Bronchial epithelial cell (primary cell): ENCODE measurements around the gene QSOX2. TPM values are rescaled to one million over a fixed set of nuclear protein-coding genes. Genes with fewer than 3 reads are reported as not detected.

ENCODE experiments used
- DNase-seq: peaks from one replicate; pipeline ENCODE4 v3.0.0-alpha.2; 2010; ENCODE audit warnings: low read depth
- FAIRE-seq: peaks from 2 replicates; lab custom pipeline; 2011; peaks lifted over from hg19 to GRCh38; lab: Jason Lieb, UNC
- H3K27me3 ChIP-seq: 2 replicates; pipeline ENCODE4 v1.5.1; 2011; ENCODE audit warnings: low read length; ENCODE audit not compliant: control insufficient read depth, insufficient read depth
- H3K36me3 ChIP-seq: 2 replicates; pipeline ENCODE4 v1.5.1; 2011; ENCODE audit warnings: low read length; ENCODE audit not compliant: control insufficient read depth, insufficient read depth
- H3K4me3 ChIP-seq: 2 replicates; pipeline ENCODE4 v1.5.1; 2011; ENCODE audit warnings: mild to moderate bottlenecking, low read depth, low read length, control low read depth
- CTCF ChIP-seq: IDR thresholded peaks from 2 replicates; pipeline ENCODE4 v1.5.1; 2011; ENCODE audit warnings: mild to moderate bottlenecking, moderate library complexity, low read length, control low read depth, inconsistent platforms; ENCODE audit not compliant: insufficient read depth, severe bottlenecking
- total RNA-seq: library from RNA; depleted of rRNA; stranded (reverse); fragments of >200 nt; gene quantifications from 2 replicates; pipeline ENCODE4 v1.2.1, GENCODE V29; 2014

QSOX2 gene
- total RNA-seq, 1 donor from 2014 or later, result 12.1 TPM

DNA sequence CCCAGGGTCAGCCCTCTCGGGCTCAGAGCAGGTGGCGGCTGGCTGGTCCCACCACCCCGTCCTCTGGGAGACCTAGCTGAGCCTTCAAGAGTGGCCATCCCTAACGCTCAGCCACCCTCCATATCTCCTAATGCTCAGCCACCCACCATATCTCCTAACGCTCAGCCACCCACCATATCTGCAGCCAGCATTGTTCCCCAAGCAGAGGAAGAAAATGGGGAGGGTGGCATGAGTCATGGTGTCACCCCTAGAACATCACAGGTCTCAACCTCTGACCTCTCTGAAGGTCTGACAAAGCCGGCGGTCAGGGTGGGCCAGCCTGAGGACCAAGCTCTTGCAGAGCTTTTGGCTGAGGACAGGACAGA lies 55.4 kb downstream of the QSOX2 start:
- DNase-seq (no peak), FAIRE-seq (no peak)
- H3K4me3 ChIP-seq, result no peak overlapping the region
- peaks cover 46% of the 10 kb centered on the region for H3K27me3 ChIP-seq
- no peaks in the 10 kb centered on the region for H3K36me3 ChIP-seq
- no peak for TF ChIP-seq CTCF

DNA sequence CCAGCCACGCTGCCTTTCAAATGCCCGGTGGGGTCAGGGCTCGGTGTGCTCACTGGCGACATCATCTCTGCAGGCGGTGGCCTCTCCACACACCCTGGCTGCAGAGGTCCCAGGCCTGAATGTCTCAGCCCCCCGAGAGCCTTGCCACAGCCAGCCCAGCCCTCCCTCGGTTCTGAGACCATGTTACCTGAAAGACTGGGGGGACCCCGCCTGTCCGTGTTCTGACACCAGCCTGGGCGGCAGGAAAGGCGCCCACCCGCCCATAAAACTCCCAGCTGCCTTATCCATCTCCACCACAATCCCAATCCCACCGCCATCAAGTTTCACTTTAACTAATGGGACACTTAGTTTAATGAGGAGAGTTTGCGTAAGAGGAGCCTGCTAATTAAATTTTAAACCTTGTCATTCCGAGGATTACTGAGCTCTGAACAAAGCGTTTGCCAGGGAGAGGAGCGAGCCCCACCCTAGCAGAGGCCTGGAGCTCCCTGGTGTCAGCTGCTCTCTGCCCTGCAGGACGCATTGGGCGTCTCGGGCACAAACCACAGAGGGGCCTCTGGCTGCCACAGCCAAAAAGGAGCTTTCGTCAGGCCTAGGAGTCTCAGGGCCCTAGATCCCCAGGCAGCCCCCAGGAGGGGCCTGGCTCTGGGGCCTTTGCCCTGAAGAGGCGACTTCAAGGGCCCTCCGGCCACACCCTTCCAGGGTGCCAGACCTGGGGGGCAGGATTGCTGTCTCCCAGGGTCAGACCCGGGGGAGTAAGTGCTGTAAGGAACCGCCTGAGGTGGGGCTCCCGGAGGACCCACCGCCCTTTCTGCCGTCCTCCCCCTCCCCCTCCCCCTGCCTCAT lies 56.0 kb downstream of the QSOX2 start:
- DNase-seq (no peak), FAIRE-seq (no peak)
- Histone ChIP-seq H3K27me3 (peaks cover 47% of the 10 kb centered on the region), H3K36me3 (no peaks in the 10 kb centered on the region), H3K4me3 (no peak overlapping the region)
- TF ChIP-seq CTCF, result no peak

DNA sequence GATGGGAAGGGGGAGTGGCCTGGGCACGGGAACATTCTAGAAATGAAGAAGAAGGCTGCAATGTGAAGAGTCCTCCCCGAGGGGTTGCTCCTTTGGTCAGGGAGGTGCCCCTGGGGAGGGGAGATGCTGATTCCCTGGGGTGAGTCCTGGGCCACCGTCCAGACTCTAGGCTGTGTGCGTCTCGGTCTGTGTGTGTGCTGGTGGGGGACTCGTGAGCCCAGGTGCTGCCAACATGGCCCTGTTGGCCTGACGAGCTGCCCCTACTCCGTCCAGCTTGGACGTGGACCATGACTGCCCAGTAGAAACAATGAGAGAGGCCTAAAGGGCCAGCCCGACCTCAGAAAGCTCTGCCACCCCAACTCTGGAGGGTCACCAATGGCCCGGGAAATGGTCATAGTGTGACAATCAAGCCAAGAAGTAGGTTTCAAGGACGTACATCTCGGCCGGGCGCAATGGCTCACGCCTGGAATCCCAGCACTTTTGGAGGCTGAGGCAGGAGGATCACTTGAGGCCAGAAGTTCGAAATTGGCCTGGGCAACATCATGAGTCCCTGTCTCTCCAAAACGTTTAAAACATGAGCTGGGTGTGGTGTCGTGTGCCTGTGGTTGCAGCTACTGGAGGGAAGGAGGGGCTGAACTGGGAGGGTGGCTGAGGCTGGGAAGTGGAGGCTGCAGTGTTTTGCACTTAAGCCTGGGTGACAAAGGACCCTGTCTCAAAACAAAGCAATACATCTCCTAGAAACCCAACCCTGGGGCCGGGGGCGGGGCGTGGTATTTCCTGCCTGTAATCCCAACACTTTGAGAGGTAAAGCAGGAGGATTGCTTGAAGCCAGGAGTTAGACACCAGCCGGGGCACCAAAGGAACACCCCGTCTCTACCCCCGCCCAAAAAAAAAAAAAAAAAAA lies 57.7 kb downstream of the QSOX2 start:
- no peak for FAIRE-seq

DNA sequence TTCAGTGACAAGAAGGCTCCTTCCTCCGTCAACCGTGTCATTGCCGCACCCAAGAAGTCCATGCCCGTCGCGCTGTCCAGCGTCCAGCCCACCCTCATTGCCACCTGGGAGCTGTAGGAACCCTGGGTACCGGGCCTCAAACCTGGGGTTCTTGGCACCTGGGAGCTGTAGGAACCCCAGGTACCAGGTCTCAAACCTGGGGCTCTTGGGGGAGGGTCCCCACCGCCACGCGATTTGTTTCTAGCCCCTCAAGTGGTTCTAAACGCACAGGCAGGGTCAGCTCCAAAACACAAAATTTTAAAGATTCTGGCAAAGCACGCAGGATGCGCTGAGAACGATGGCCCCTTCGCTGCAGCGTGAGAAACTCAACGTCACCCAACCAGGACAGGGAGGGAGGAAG lies 58.4 kb downstream of the QSOX2 start:
- Histone ChIP-seq H3K27me3 (peaks cover 32% of the 10 kb centered on the region), H3K4me3 (no peak overlapping the region), H3K36me3 (no peaks in the 10 kb centered on the region)
- FAIRE-seq, result no peak
- no peak for DNase-seq
- no peak for TF ChIP-seq CTCF

More for the DNA sequence above, 57.7 kb downstream of the QSOX2 start:
- no peak for TF ChIP-seq CTCF
- no peak for DNase-seq
- peaks cover 37% of the 10 kb centered on the region for H3K27me3 ChIP-seq
- no peak overlapping the region for H3K4me3 ChIP-seq
- H3K36me3 ChIP-seq, result no peaks in the 10 kb centered on the region

DNA sequence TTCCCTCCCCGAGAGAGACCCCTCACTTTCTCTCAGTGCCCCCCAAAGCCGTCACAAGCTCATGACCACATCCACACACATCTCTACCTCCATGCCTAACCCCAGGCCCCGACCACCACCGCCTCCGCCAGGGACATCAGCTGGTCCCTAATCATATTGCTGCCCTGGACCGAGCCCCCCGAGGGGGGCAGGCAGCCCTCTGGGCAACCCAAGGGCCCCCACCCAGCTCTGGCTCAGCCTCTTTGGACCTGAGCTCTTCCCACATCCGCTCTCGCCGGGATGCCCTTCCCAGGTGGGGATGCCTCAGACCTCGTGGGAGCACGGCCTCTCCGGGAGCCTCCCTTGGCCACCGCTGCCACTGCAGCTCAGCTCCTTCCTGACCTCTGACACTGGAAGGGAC lies 59.2 kb downstream of the QSOX2 start:
- no peaks in the 10 kb centered on the region for H3K36me3 ChIP-seq
- no peak overlapping the region for H3K4me3 ChIP-seq
- DNase-seq, result no peak
- no peak for FAIRE-seq
- TF ChIP-seq CTCF, result no peak
- H3K27me3 ChIP-seq, result peaks cover 24% of the 10 kb centered on the region
